Upper lobe of left lung (tissue), 4 donors: ENCODE measurements around the gene TACSTD2.
"Not testable (repeated sequence)": the region's sequence is repeated elsewhere in the genome, so short reads cannot be mapped to it uniquely, and the experiment has no call there.

Source experiments
- CTCF ChIP-seq, 6 experiments: fragments of 450-650 bp in 4 of 6; fragments of 200-600 bp in 2 of 6; sonication (generic) in 2 of 6; IDR thresholded peaks; one replicate each; pipeline ENCODE4 v1.5.1; 2016 to 2019; ENCODE audit warnings: antibody characterized with exemption in 6 of 6
- POLR2AphosphoS5 ChIP-seq, 2 donors: sonication (generic); formaldehyde crosslinking; IDR thresholded peaks; one replicate each; pipeline ENCODE4 v1.5.1; 2017; ENCODE audit warnings: antibody characterized with exemption in 2 of 2

GRCh38 chr1:58582143-58582542, 5.1 kb upstream of the TACSTD2 start:
- TF ChIP-seq POLR2AphosphoS5, CTCF (IDR thresholded peaks at IDR 0.05): not testable (repeated sequence)
